HepG2 (cell line): ENCODE results near the gene KRT1.

ENCODE experiments used
- DPF2 ChIP-seq: sonication (generic); formaldehyde crosslinking; IDR thresholded peaks from 2 replicates; pipeline ENCODE4 v1.4.0; 2020; ENCODE audit warnings: mild to moderate bottlenecking, low read depth, missing genetic modification reagents, borderline replicate concordance
- JUN ChIP-seq: sonication (generic); formaldehyde crosslinking; IDR thresholded peaks from 2 replicates; pipeline ENCODE4 v1.4.0; 2020; ENCODE audit warnings: mild to moderate bottlenecking, missing genetic modification reagents
- THAP11 ChIP-seq: IDR thresholded peaks from 2 replicates; pipeline ENCODE4 v1.6.1; 2016; ENCODE audit warnings: missing biosample characterization, missing genetic modification reagents
- ZNF678 ChIP-seq: sonication (generic); formaldehyde crosslinking; IDR thresholded peaks from 2 replicates; pipeline ENCODE4 v1.4.0; 2020; ENCODE audit warnings: mild to moderate bottlenecking, missing genetic modification reagents
- ZZZ3 ChIP-seq: sonication (generic); formaldehyde crosslinking; IDR thresholded peaks from 2 replicates; pipeline ENCODE4 v1.4.0; 2020; ENCODE audit warnings: missing genetic modification reagents, mild to moderate bottlenecking, borderline replicate concordance
- TF ChIP-seq, protein P1 (sequence below): sonication (generic); formaldehyde crosslinking; IDR thresholded peaks from 2 replicates; pipeline ENCODE4 v1.4.0; 2020; ENCODE audit warnings: missing genetic modification reagents, borderline replicate concordance
- TF ChIP-seq, protein P2 (sequence below): sonication (generic); formaldehyde crosslinking; IDR thresholded peaks from 2 replicates; pipeline ENCODE4 v1.5.0; 2020; ENCODE audit warnings: mild to moderate bottlenecking, missing genetic modification reagents, moderate library complexity
- TF ChIP-seq, protein P3 (sequence below): sonication (generic); formaldehyde crosslinking; IDR thresholded peaks from 2 replicates; pipeline ENCODE4 v1.4.0; 2020; ENCODE audit warnings: missing genetic modification reagents
- TF ChIP-seq, protein P4 (sequence below): sonication (generic); formaldehyde crosslinking; IDR thresholded peaks from 2 replicates; pipeline ENCODE4 v1.5.0; 2020; ENCODE audit warnings: mild to moderate bottlenecking, low read depth, missing genetic modification reagents, borderline replicate concordance

DNA sequence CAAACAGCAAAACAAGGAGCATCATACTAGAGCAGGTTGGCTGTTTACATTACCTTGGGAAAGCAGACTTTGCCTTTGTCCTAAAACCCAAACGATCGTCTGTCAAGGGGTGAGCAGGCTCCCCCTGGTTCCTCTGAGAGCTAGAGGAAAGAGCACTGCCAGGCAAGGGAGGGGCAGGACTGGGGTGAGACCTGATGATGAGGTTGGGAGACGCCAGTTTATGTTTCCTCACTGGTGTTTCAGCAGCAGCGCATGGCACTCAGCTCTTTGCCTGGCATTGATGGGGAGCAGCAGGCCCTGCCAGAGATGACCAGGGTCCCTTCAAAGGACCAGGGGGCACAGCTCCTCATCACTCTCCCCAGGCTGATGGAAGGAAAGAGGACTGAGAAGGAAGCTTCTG is 20.3 kb downstream of the KRT1 start:
- TF ChIP-seq, protein P1, sequence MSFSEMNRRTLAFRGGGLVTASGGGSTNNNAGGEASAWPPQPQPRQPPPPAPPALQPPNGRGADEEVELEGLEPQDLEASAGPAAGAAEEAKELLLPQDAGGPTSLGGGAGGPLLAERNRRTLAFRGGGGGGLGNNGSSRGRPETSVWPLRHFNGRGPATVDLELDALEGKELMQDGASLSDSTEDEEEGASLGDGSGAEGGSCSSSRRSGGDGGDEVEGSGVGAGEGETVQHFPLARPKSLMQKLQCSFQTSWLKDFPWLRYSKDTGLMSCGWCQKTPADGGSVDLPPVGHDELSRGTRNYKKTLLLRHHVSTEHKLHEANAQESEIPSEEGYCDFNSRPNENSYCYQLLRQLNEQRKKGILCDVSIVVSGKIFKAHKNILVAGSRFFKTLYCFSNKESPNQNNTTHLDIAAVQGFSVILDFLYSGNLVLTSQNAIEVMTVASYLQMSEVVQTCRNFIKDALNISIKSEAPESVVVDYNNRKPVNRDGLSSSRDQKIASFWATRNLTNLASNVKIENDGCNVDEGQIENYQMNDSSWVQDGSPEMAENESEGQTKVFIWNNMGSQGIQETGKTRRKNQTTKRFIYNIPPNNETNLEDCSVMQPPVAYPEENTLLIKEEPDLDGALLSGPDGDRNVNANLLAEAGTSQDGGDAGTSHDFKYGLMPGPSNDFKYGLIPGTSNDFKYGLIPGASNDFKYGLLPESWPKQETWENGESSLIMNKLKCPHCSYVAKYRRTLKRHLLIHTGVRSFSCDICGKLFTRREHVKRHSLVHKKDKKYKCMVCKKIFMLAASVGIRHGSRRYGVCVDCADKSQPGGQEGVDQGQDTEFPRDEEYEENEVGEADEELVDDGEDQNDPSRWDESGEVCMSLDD (CRISPR knock-in tag) = no peak
- no peak for TF ChIP-seq ZZZ3
- no peak for TF ChIP-seq ZNF678
- TF ChIP-seq, protein P2, sequence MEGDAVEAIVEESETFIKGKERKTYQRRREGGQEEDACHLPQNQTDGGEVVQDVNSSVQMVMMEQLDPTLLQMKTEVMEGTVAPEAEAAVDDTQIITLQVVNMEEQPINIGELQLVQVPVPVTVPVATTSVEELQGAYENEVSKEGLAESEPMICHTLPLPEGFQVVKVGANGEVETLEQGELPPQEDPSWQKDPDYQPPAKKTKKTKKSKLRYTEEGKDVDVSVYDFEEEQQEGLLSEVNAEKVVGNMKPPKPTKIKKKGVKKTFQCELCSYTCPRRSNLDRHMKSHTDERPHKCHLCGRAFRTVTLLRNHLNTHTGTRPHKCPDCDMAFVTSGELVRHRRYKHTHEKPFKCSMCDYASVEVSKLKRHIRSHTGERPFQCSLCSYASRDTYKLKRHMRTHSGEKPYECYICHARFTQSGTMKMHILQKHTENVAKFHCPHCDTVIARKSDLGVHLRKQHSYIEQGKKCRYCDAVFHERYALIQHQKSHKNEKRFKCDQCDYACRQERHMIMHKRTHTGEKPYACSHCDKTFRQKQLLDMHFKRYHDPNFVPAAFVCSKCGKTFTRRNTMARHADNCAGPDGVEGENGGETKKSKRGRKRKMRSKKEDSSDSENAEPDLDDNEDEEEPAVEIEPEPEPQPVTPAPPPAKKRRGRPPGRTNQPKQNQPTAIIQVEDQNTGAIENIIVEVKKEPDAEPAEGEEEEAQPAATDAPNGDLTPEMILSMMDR (CRISPR knock-in tag) = no peak
- TF ChIP-seq, protein P3, sequence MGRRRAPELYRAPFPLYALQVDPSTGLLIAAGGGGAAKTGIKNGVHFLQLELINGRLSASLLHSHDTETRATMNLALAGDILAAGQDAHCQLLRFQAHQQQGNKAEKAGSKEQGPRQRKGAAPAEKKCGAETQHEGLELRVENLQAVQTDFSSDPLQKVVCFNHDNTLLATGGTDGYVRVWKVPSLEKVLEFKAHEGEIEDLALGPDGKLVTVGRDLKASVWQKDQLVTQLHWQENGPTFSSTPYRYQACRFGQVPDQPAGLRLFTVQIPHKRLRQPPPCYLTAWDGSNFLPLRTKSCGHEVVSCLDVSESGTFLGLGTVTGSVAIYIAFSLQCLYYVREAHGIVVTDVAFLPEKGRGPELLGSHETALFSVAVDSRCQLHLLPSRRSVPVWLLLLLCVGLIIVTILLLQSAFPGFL = no peak
- no peak for TF ChIP-seq JUN (CRISPR knock-in tag)
- TF ChIP-seq DPF2 (CRISPR knock-in tag) = no peak
- TF ChIP-seq, protein P4, sequence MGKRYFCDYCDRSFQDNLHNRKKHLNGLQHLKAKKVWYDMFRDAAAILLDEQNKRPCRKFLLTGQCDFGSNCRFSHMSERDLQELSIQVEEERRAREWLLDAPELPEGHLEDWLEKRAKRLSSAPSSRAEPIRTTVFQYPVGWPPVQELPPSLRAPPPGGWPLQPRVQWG (CRISPR knock-in tag) = no peak
- no peak for TF ChIP-seq THAP11 (CRISPR knock-in tag)
